Liver (tissue), 3 donors: Measurements from ENCODE around the gene EIF4A2.

Experiments
- CTCF ChIP-seq: fragments of 150-350 bp; IDR thresholded peaks from 2 replicates; pipeline ENCODE4 v1.5.1; 2017; ENCODE audit warnings: improper control_type of control experiment, low read depth, low read length; ENCODE audit not compliant: missing input control
- REST ChIP-seq: IDR thresholded peaks from 2 replicates; pipeline ENCODE4 v1.6.1; 2016; ENCODE audit warnings: antibody characterized with exemption, mild to moderate bottlenecking
- RXRA ChIP-seq, 2 donors: IDR thresholded peaks; 2 replicates each; pipeline ENCODE4 v1.6.1; 2017 to 2018; ENCODE audit warnings: antibody characterized with exemption in 2 of 2, mild to moderate bottlenecking in 1 of 2
- TF ChIP-seq, protein P1 (sequence below): IDR thresholded peaks from 2 replicates; pipeline ENCODE4 v1.6.1; 2016; ENCODE audit warnings: antibody characterized with exemption
- TF ChIP-seq, protein P2 (sequence below): IDR thresholded peaks from 2 replicates; pipeline ENCODE4 v1.6.1; 2016; ENCODE audit warnings: antibody characterized with exemption
- donor health status: healthy.
- donor health status: healthy.

GRCh38 chr3:186754871-186755270 lies 28.5 kb upstream of the EIF4A2 start:
- TF ChIP-seq, protein P1, sequence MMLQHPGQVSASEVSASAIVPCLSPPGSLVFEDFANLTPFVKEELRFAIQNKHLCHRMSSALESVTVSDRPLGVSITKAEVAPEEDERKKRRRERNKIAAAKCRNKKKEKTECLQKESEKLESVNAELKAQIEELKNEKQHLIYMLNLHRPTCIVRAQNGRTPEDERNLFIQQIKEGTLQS = no peak
- no peak for TF ChIP-seq CTCF
- TF ChIP-seq RXRA (IDR thresholded peaks at IDR 0.05) = no peak
- TF ChIP-seq, protein P2, sequence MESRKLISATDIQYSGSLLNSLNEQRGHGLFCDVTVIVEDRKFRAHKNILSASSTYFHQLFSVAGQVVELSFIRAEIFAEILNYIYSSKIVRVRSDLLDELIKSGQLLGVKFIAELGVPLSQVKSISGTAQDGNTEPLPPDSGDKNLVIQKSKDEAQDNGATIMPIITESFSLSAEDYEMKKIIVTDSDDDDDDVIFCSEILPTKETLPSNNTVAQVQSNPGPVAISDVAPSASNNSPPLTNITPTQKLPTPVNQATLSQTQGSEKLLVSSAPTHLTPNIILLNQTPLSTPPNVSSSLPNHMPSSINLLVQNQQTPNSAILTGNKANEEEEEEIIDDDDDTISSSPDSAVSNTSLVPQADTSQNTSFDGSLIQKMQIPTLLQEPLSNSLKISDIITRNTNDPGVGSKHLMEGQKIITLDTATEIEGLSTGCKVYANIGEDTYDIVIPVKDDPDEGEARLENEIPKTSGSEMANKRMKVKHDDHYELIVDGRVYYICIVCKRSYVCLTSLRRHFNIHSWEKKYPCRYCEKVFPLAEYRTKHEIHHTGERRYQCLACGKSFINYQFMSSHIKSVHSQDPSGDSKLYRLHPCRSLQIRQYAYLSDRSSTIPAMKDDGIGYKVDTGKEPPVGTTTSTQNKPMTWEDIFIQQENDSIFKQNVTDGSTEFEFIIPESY = no peak
- TF ChIP-seq REST = no peak
